Left lung (tissue), 10 donors: ENCODE results near the gene UEVLD. TPM values are rescaled to one million over a fixed set of nuclear protein-coding genes. Genes with fewer than 3 reads are reported as not detected.

ENCODE experiments used
- ATAC-seq: fragments of 200-7000 bp; cut with Tn5 transposase; one replicate; pipeline ENCODE4 v1.9.1; 2020; ENCODE audit warnings: moderate library complexity
- DNase-seq, 4 donors: peaks; one replicate each; pipeline ENCODE4 v3.0.0-alpha.2; 2013 to 2020
- H3K27ac ChIP-seq, 2 donors: fragments of 200-600 bp; sonication (generic) in 1 of 2; one replicate each; pipeline versions ENCODE4 v1.5.0 to v1.8.0; 2020 to 2021
- H3K27me3 ChIP-seq, 2 donors: fragments of 200-600 bp; sonication (generic) in 1 of 2; one replicate each; pipeline versions ENCODE4 v1.5.0 to v1.8.0; 2020 to 2021
- H3K36me3 ChIP-seq, 2 donors: fragments of 200-600 bp; sonication (generic) in 1 of 2; one replicate each; pipeline versions ENCODE4 v1.5.0 to v1.8.0; 2020 to 2021
- H3K4me1 ChIP-seq, 2 donors: fragments of 200-600 bp; one replicate each; pipeline ENCODE4 v1.8.0; 2021
- H3K4me3 ChIP-seq, 2 donors: fragments of 200-600 bp; sonication (generic) in 1 of 2; one replicate each; pipeline versions ENCODE4 v1.5.0 to v1.8.0; 2020 to 2021; ENCODE audit warnings: mild to moderate bottlenecking in 1 of 2
- H3K9me3 ChIP-seq, 2 donors: fragments of 200-600 bp; sonication (generic) in 1 of 2; one replicate each; pipeline versions ENCODE4 v1.5.0 to v1.8.0; 2020 to 2021
- CTCF ChIP-seq, 2 donors: fragments of 200-600 bp; sonication (generic) in 1 of 2; IDR thresholded peaks; one replicate each; pipeline versions ENCODE4 v1.5.0 to v1.8.0; 2021; ENCODE audit warnings: antibody characterized with exemption in 2 of 2
- intact Hi-C, 2 donors: fragments of 100-400 bp; cut with DNase I; formaldehyde crosslinking; loops; one replicate each; pipeline versions ENCODE4 v1.11.2 to v1.14.2; 2022
- polyA plus RNA-seq, 6 donors: library from polyadenylated mRNA; unstranded; fragments of 120-200 nt; gene quantifications; one replicate each; pipeline ENCODE4 v1.2.1, GENCODE V29; 2013; ENCODE audit not compliant: insufficient read length in 6 of 6
- total RNA-seq, 2 donors: library from RNA; stranded (reverse); fragmentation: NEBNext Ultra II Directional; extraction: Animal tissue kit (Norgen Biotek cat#: 25700); gene quantifications; one replicate each; pipeline ENCODE4 v1.2.1, GENCODE V29; 2021
- donor health status: DM: no; HTN: yes; CAD: no.
- donor health status: DM: no; HTN: no; CAD: no.

UEVLD gene
- total and polyA plus RNA-seq, 8 donors, result 17.1 to 25.3 (median 20.6) TPM

GRCh38 chr11:18615628-18616392 lies 27.3 kb upstream of the UEVLD start:
- TF ChIP-seq CTCF (IDR thresholded peaks at IDR 0.05), result no peak
- ATAC-seq (no peak), DNase-seq (no peak)
- Histone ChIP-seq H3K4me3 (no peak overlapping the region), H3K4me1 (peaks cover 14 to 33% of the 10 kb centered on the region in 2 donors), H3K9me3 (no peaks in the 10 kb centered on the region), H3K27me3 (no peaks in the 10 kb centered on the region), H3K27ac (no peak overlapping the region), H3K36me3 (peaks cover 0 to 48% of the 10 kb centered on the region in 2 donors)
- intact Hi-C loops, result no loop called here

- ATAC-seq (no peak), DNase-seq (no peak)
- Histone ChIP-seq H3K9me3 (no peaks in the 10 kb centered on the region), H3K27me3 (no peaks in the 10 kb centered on the region), H3K4me3 (no peak overlapping the region), H3K36me3 (peaks cover 0 to 59% of the 10 kb centered on the region in 2 donors), H3K27ac (no peak overlapping the region), H3K4me1 (peaks cover 14 to 30% of the 10 kb centered on the region in 2 donors)
- no peak for TF ChIP-seq CTCF (IDR thresholded peaks at IDR 0.05)
- intact Hi-C loops, result no loop called here
These were observed 26.1 kb upstream of the UEVLD start for GRCh38 chr11:18614667-18615066.

GRCh38 chr11:18612394-18612793 lies 23.9 kb upstream of the UEVLD start:
- TF ChIP-seq CTCF (IDR thresholded peaks at IDR 0.05), result no peak
- Histone ChIP-seq H3K27ac (no peak overlapping the region), H3K9me3 (no peaks in the 10 kb centered on the region), H3K27me3 (no peaks in the 10 kb centered on the region), H3K4me3 (no peak overlapping the region), H3K36me3 (peaks cover 0 to 77% of the 10 kb centered on the region in 2 donors), H3K4me1 (peaks cover 0 to 8% of the 10 kb centered on the region in 2 donors)
- DNase-seq, result no peak
- intact Hi-C loops, result no loop called here
- ATAC-seq, result no peak

GRCh38 chr11:18611196-18611595 lies 22.7 kb upstream of the UEVLD start:
- Histone ChIP-seq H3K36me3 (peaks cover 0 to 85% of the 10 kb centered on the region in 2 donors), H3K4me1 (no peaks in the 10 kb centered on the region), H3K27me3 (no peaks in the 10 kb centered on the region), H3K9me3 (no peaks in the 10 kb centered on the region), H3K27ac (no peak overlapping the region), H3K4me3 (no peak overlapping the region)
- ATAC-seq, result no peak
- DNase-seq, result no peak
- intact Hi-C loops, result no loop called here
- TF ChIP-seq CTCF (IDR thresholded peaks at IDR 0.05), result no peak

GRCh38 chr11:18608376-18608775 lies 19.8 kb upstream of the UEVLD start:
- no peak for ATAC-seq
- no peak for TF ChIP-seq CTCF (IDR thresholded peaks at IDR 0.05)
- no peak overlapping the region for H3K27ac ChIP-seq
- intact Hi-C loops, result no loop called here
- DNase-seq, result no peak
- H3K36me3 ChIP-seq, result peaks cover 0 to 68% of the 10 kb centered on the region in 2 donors
- no peaks in the 10 kb centered on the region for H3K27me3 ChIP-seq
- no peaks in the 10 kb centered on the region for H3K9me3 ChIP-seq
- no peaks in the 10 kb centered on the region for H3K4me1 ChIP-seq
- no peak overlapping the region for H3K4me3 ChIP-seq
